Keratinocyte (primary cell): ENCODE data around the gene NFATC2. TPM values are rescaled to one million over a fixed set of nuclear protein-coding genes. Genes with fewer than 3 reads are reported as not detected.

ENCODE experiments used
- DNase-seq: peaks from one replicate; pipeline ENCODE4 v3.0.0-alpha.2; 2011; ENCODE audit warnings: low read depth, missing footprints, low spot score
- FAIRE-seq: peaks from 2 replicates; lab custom pipeline; 2011; peaks lifted over from hg19 to GRCh38; lab: Jason Lieb, UNC
- H2AFZ ChIP-seq: 2 replicates; pipeline ENCODE4 v1.6.0; 2012; ENCODE audit warnings: low read length, control low read depth, inconsistent platforms; ENCODE audit not compliant: control insufficient read depth
- H3K27ac ChIP-seq: 2 replicates; pipeline ENCODE4 v1.5.1; 2011; ENCODE audit warnings: low read length; ENCODE audit not compliant: control insufficient read depth, insufficient read depth
- H3K27me3 ChIP-seq: 3 replicates; pipeline ENCODE4 v1.6.0; 2011; ENCODE audit warnings: low read length; ENCODE audit not compliant: control insufficient read depth, insufficient read depth; ENCODE audit errors: extremely low read depth
- H3K36me3 ChIP-seq, 2 experiments: 2 replicates in 1 of 2; 3 replicates in 1 of 2; pipeline ENCODE4 v1.5.1; 2011; ENCODE audit warnings: low read length in 2 of 2, mild to moderate bottlenecking in 1 of 2; ENCODE audit not compliant: control insufficient read depth in 2 of 2, insufficient read depth in 2 of 2; ENCODE audit errors: extremely low read depth in 1 of 2
- H3K4me1 ChIP-seq: 3 replicates; pipeline ENCODE4 v1.5.1; 2011; ENCODE audit warnings: low read length; ENCODE audit not compliant: control insufficient read depth, insufficient read depth; ENCODE audit errors: extremely low read depth
- H3K4me2 ChIP-seq: 3 replicates; pipeline ENCODE4 v1.6.0; 2011; ENCODE audit warnings: low read depth, low read length; ENCODE audit not compliant: control insufficient read depth, insufficient read depth; ENCODE audit errors: extremely low read depth
- H3K4me3 ChIP-seq, 3 experiments: fragments of 200-600 bp in 1 of 3; sonication (generic) in 1 of 3; 2 replicates in 2 of 3; 3 replicates in 1 of 3; pipeline ENCODE4 v1.5.1; 2011 to 2016; ENCODE audit warnings: low read length in 3 of 3, mild to moderate bottlenecking in 3 of 3, control low read depth in 2 of 3, inconsistent platforms in 1 of 3, low read depth in 1 of 3, mixed read lengths in 1 of 3, mixed run types in 1 of 3, moderate library complexity in 1 of 3; ENCODE audit not compliant: control insufficient read depth in 2 of 3, insufficient read depth in 2 of 3; ENCODE audit errors: extremely low read depth in 1 of 3
- H3K79me2 ChIP-seq: 2 replicates; pipeline ENCODE4 v1.6.0; 2012; ENCODE audit warnings: low read length; ENCODE audit not compliant: control insufficient read depth, insufficient read depth
- H3K9ac ChIP-seq: 3 replicates; pipeline ENCODE4 v1.6.0; 2011; ENCODE audit warnings: low read length; ENCODE audit not compliant: control insufficient read depth, insufficient read depth; ENCODE audit errors: extremely low read depth
- H3K9me1 ChIP-seq: 3 replicates; pipeline ENCODE4 v1.6.0; 2011; ENCODE audit warnings: low read length; ENCODE audit not compliant: control insufficient read depth, insufficient read depth; ENCODE audit errors: extremely low read depth
- H3K9me3 ChIP-seq: 2 replicates; pipeline ENCODE4 v1.5.1; 2012; ENCODE audit warnings: low read depth, low read length; ENCODE audit not compliant: control insufficient read depth
- H4K20me1 ChIP-seq: 3 replicates; pipeline ENCODE4 v1.6.0; 2011; ENCODE audit warnings: low read length; ENCODE audit not compliant: control insufficient read depth, insufficient read depth; ENCODE audit errors: extremely low read depth
- CTCF ChIP-seq, 3 experiments: IDR thresholded peaks in 1 of 3; conservative IDR thresholded peaks in 1 of 3; optimal IDR thresholded peaks in 1 of 3; 2 replicates in 2 of 3; 3 replicates in 1 of 3; pipeline versions ENCODE3 to v1.5.1; 2011; ENCODE audit warnings: low read length in 3 of 3, mild to moderate bottlenecking in 3 of 3, moderate library complexity in 2 of 3, control low read depth in 1 of 3, inconsistent platforms in 1 of 3; ENCODE audit not compliant: insufficient read depth in 2 of 3; ENCODE audit errors: extremely low read depth in 1 of 3
- EZH2 ChIP-seq: IDR thresholded peaks from one replicate; pipeline ENCODE4 v1.6.1; 2012; ENCODE audit warnings: inconsistent platforms, mild to moderate bottlenecking, low read length, moderate library complexity
- dilution Hi-C: fragments of 300-500 bp; cut with MboI; formaldehyde crosslinking; loops from one replicate; pipeline ENCODE4 v1.7.0; 2020; ENCODE audit warnings: low sequenced_read_pairs; ENCODE audit not compliant: extremely low pct_ligation_motif_present
- polyA plus RNA-seq, 5 experiments: library from polyadenylated mRNA; depleted of rRNA in 3 of 5; stranded (reverse) in 3 of 5; stranded (forward) in 1 of 5; unstranded in 1 of 5; fragments of >200 nt; gene quantifications; 1 replicate in 1 of 5; 2 replicates in 3 of 5; 3 replicates in 1 of 5; pipeline versions ENCODE4 v1.2.1 to v1.2.3, GENCODE V29; 2011 to 2012; ENCODE audit warnings: missing spikeins in 2 of 5, low read depth in 1 of 5, low replicate concordance in 1 of 5

Gene NFATC2
- polyA plus RNA-seq, 1 donor (not counting 4 experiments of a cell fraction or from before 2014, with no cell fraction given) = 0.05 TPM

- TF ChIP-seq CTCF (optimal IDR thresholded peaks at IDR 0.05 in 1 of 3, IDR thresholded peaks at IDR 0.05 in 1 of 3, conservative IDR thresholded peaks at IDR 0.05 in 1 of 3; ENCODE audit: extremely low read depth in 1 of 3, insufficient read depth in 2 of 3, low read length in 3 of 3) (no peak), EZH2 (no peak)
These were observed 152.8 kb downstream of the NFATC2 start for GRCh38 chr20:51389543-51390264.

GRCh38 chr20:51388756-51389542 lies 153.6 kb downstream of the NFATC2 start:
- Histone ChIP-seq H3K4me3 (no peak overlapping the region), H3K79me2 (no peaks in the 10 kb centered on the region), H3K27me3 (peaks cover 24% of the 10 kb centered on the region), H2AFZ (no peak overlapping the region), H3K9me3 (no peaks in the 10 kb centered on the region), H3K9ac (no peak overlapping the region), H4K20me1 (no peaks in the 10 kb centered on the region), H3K36me3 (no peaks in the 10 kb centered on the region), H3K4me1 (peaks cover 8% of the 10 kb centered on the region), H3K9me1 (no peaks in the 10 kb centered on the region), H3K27ac (no peak overlapping the region), H3K4me2 (no peak overlapping the region)
- FAIRE-seq = no peak
- TF ChIP-seq EZH2 (no peak), CTCF (optimal IDR thresholded peaks at IDR 0.05 in 1 of 3, IDR thresholded peaks at IDR 0.05 in 1 of 3, conservative IDR thresholded peaks at IDR 0.05 in 1 of 3; ENCODE audit: extremely low read depth in 1 of 3, insufficient read depth in 2 of 3, low read length in 3 of 3) (no peak)
- no peak for DNase-seq
- dilution Hi-C loops = no loop called here

More at GRCh38 chr20:51389543-51390264, 152.8 kb downstream of the NFATC2 start:
- Histone ChIP-seq H3K4me3 (no peak overlapping the region), H2AFZ (no peak overlapping the region), H3K4me2 (no peak overlapping the region), H3K27ac (no peak overlapping the region), H3K9me3 (no peaks in the 10 kb centered on the region), H3K9ac (no peak overlapping the region), H3K79me2 (no peaks in the 10 kb centered on the region), H3K27me3 (peaks cover 32% of the 10 kb centered on the region), H3K4me1 (peaks cover 8% of the 10 kb centered on the region), H3K36me3 (no peaks in the 10 kb centered on the region), H4K20me1 (no peaks in the 10 kb centered on the region), H3K9me1 (no peaks in the 10 kb centered on the region)
- FAIRE-seq = no peak
- no peak for DNase-seq
- dilution Hi-C loops = loop anchor here (5.0 kb wide), 1 partner anchor 208 kb away; no protein-coding TSS in a partner anchor
